ENCODE measurements around the gene CTXN1. TPM values are rescaled to one million over a fixed set of nuclear protein-coding genes. Genes with fewer than 3 reads are reported as not detected.

Gene CTXN1
- total RNA-seq, 1 donor from 2014 or later: 50.5 TPM

DNA sequence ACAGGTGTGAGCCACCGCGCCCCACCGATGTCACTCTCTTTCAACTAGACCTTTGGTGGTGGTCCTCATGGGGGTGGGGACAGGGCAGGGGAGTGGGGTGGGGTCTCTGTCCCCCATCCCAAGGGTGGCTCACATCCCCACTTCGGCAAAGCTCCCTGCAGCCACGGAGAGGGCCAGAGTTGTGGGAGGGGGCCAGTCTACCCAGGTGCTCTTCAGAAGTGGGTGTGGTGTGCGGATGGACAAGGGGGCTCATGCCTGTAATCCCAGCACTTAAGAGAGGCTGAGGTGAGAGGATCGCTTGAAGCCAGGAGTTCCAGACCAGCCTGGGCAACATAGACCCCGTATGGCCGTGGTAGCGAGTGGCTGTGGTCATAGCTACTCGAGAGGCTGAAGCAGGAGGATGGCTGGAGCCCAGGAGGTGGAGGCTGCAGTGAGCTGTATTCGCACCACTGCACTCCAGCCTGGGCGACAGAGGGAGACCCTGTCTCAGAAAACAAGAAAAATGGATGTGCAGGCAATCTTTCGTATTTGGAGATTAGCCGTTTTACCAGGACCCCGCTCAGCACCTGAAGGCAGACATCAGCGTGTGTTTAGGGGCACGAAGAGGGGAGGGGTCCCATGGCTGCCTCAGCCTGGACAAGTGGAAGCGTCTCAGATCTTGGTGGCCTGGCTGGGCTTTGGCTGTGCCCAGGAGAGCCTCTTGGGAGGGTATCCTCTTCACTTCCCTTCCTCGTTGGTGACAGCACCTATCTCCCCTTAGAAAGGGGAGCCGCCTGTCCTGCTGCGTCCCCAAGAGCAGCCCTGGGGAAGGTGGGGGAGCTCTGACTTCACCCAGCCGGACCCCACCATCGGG is 10.5 kb downstream of the CTXN1 start:
- DNase-seq (ENCODE audit: extremely low read depth, low read depth, low spot score): no peak

DNA sequence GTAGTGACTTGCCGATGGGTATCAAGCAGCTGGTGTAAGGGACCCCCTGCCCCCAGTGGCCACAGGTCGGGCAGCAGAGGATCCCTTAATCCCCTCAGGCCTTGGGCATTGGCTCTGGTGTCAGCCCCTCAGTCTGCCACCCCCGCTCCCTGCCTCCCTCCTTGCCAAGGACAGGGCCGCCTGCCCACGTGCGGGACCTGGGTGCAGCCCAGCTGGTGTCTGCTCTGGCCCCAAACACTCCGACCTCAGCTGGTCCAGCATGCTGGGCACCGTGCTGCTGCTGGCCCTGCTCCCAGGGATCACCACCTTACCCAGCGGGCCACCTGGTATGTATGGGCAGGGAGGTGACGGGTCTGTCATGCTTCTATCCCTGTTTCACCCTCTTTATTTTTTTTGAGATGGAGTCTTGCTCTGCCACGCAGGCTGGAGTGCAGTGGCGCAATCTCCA is 11.3 kb downstream of the CTXN1 start, which contains the start of gene TGFBR3L:
Gene TGFBR3L (plus strand): TSS at position 233 of the 448 bp plus-strand sequence.
- DNase-seq (ENCODE audit: extremely low read depth, low read depth, low spot score): no peak

DNA sequence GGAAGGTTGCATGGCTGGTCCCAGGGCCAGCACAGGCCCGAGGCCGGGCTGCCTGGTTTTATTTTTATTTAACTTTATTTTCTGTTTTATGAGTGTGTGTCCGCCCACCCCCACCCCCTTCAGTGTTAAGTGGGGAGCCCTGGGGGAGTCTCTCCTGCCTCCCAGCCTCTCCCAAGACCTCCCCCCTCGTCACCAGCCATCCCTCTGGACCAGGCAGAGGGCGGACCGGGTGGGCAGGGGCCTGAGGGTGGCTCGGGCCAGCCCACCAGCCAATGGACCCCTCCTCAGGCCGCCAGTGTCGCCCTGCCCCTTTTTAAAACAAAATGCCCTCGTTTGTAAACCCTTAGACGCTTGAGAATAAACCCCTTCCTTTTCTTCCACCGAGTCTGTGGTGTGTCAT is 11.8 kb downstream of the CTXN1 start:
- no peak for DNase-seq (ENCODE audit: extremely low read depth, low read depth, low spot score)

DNA sequence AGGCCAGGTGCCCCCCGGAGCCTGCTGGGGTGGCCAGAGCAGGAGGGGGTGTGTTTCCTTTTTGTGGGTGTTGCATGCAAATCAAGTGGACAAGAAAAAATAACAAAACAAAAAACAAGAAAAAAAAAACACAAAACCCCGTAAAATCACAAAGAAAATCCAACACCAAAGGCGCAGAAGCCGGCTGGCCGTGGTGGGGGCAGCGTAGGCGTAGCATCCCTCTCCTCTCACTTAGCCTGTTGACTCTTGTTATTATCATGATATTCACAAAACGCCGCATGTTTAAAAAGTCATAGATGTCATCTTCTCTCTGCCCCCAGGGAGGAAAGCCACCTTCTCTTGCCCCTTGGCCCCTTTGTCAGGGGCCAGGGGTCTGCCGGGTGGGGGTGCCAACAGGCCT is 12.3 kb downstream of the CTXN1 start:
- DNase-seq (ENCODE audit: extremely low read depth, low read depth, low spot score): no peak

DNA sequence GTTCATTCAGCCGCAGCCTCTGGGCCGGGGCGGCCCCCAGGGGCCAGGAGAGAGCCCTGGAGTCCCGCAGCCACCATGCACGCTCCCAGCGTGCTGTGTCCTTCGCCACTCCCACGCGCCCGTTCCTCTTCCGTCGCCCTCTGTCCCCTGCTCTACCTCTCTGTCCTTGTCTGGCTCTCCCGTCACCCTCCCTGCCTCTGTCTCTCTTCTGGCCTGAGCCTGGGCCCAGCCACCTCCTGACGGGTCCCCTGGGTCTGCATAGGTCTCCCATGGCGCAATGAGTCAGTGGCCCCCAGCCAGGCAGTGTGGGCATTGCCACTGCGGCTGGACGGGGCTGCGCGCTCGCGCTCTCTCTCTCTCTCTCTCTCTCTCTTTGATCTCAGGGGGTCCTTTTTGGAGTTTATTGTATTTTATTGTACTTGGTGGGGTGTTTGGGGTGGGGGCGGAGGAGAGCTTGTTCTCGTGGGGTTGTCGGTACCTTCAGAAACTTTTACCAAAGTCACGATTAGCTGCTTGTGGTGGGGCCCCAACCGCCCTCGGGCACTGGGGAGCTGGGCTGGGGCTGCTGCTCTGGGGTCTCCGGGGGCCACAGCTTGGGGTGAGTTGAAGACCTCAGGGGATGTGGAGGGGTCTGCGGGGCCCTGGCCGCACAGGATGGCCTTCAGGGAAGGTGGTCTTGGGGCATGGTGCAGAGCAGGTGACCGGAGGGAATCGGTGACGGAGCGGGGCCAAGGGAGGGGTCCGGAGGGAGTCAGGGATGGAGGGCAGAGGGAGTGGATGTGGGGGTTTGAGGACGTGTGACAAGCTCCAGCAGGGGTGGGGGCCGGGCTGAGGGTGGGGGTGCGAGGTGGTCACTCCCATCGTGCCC is 13.0 kb downstream of the CTXN1 start:
- no peak for DNase-seq (ENCODE audit: extremely low read depth, low read depth, low spot score)

DNA sequence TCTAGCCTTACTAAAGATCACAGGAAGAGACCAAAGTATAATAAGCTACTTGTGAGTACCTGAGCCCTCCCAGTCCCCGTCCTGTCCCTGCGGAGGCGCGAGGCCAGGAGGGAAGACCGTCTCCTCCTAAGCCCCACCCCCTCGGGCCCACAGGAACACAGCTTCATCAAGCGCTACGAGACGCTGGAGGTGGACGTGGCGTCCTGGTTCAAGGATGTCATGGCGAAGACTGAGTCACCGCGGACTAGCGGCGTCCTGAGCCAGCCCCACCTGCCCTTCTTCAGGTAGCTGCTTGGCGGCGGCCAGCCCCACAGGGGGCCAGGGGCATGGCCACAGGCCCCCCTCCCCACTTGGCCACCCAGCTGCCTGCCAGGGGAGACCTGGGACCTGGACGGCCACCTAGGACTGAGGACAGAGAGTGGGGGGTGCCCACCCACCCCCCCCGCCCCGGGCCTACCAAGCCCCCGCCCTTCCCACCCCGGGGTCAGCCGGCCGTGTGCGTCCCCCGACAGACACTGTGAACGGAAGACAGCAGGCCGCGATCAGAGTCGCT is 13.7 kb downstream of the CTXN1 start:
- DNase-seq (ENCODE audit: extremely low read depth, low read depth, low spot score): no peak

DNA sequence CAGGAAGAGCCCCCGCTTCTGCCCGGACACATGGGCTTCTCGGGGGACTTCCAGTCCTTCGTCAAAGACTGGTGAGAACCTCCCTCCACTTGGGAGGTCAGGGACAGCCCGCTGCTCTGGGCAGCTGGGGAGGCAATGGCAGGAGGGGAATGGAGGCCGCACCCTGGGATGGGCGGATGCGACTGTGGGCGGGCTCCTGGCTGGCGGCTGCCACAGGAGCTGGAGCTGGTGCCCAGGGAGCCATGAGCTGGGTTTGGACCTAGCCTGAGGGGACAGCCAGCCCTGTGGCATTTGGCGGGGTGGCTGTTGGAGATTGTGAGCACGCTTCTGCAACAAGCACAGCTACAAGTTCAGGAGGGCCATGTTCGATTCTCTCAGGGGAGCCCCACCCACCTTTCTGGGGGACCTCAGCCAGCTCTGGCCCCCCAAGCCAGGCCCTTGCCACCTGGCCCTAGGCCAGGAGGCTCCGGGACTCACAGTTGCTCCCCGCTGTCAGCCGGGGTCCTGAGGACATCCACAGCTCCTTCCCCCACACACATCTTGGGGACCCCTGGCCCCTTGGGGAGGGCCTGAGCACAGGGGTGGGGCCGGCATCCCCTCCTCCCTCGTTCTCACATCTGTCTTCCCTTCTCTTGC is 14.3 kb downstream of the CTXN1 start:
- no peak for DNase-seq (ENCODE audit: extremely low read depth, low read depth, low spot score)

DNA sequence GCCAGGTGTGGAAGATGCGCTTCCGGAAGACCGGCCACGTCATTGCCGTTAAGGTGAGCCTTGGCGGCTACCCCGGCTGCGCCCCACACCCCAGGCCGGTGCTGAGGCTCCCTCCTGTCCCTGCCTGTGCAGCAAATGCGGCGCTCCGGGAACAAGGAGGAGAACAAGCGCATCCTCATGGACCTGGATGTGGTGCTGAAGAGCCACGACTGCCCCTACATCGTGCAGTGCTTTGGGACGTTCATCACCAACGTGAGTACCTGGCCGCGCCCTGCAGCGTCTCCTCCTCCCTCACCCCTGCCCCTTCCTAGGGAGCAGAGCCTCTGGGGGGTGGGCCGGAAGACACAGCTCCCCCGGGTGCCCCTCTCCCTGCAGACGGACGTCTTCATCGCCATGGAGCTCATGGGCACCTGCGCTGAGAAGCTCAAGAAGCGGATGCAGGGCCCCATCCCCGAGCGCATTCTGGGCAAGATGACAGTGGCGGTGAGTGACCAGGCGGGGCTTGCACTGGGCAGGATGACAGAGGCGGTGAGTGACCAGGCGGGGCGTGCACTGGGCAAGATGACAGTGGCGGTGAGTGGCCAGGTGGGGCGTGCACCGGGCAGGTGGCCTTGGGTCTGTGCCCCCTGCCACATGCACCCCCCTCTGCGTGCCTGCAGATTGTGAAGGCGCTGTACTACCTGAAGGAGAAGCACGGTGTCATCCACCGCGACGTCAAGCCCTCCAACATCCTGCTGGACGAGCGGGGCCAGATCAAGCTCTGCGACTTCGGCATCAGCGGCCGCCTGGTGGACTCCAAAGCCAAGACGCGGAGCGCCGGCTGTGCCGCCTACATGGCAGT is 15.4 kb downstream of the CTXN1 start:
- no peak for DNase-seq (ENCODE audit: extremely low read depth, low read depth, low spot score)

DNA sequence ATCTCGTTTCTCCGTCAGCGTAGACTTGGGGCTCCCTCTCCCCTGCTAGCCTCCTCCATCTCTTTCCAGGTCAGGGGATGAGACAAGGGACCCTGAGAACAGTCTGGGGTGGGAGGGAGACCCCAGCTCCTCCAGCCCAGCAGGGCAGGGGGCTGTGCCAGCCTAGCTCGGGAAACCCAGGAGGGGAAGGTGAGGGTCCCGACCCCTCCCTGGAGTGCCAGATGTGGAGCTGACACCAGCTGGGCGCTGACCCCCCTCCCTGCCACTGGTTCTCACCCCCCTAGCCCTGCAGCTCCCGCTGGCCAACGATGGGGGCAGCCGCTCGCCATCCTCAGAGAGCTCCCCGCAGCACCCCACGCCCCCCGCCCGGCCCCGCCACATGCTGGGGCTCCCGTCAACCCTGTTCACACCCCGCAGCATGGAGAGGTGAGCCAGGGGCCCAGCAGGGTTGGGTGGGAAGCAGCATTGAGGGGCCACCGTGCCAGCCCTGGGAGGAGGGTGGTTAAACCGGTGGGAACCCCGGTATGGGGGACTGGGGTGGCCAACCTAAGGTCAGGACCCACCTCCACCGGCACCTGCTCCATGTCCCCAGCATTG is 16.4 kb downstream of the CTXN1 start:
- no peak for DNase-seq (ENCODE audit: extremely low read depth, low read depth, low spot score)

DNA sequence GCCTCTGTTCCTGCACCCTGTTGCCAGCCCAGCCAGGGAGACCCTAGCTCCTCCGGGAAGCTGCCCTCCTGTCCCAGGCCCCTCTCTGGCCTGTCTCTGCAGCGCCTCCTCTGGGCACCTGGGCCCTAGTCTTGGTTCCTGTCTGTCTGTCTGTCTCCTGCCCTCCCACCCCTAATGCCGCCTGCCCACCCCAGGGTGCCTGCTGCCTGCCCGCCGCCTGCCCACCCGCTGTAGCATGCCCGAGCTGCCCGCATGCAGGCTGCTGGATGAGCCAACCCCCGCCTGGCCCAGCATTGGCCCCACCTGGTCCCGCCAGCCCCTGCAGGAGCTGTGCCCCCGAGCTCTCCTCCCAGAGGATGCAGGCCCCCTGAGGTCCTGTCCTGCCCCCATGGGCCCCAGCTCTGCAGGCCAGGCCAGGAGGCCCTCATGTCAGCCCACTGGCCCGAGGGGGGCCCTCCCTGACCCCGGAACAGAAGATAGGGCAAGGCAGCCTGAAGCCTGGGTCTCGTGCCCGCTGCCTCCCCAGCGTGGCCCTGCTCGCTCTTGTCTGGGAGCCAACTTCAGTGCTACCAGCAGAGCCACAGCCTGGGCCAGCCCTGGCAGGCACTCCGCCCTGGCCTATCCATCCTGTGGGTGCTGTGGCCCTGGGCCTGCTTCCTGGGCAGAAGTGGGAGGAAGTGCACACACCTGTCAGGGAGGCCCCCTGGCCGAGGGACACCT is 17.0 kb downstream of the CTXN1 start:
- no peak for DNase-seq (ENCODE audit: extremely low read depth, low read depth, low spot score)

DNA sequence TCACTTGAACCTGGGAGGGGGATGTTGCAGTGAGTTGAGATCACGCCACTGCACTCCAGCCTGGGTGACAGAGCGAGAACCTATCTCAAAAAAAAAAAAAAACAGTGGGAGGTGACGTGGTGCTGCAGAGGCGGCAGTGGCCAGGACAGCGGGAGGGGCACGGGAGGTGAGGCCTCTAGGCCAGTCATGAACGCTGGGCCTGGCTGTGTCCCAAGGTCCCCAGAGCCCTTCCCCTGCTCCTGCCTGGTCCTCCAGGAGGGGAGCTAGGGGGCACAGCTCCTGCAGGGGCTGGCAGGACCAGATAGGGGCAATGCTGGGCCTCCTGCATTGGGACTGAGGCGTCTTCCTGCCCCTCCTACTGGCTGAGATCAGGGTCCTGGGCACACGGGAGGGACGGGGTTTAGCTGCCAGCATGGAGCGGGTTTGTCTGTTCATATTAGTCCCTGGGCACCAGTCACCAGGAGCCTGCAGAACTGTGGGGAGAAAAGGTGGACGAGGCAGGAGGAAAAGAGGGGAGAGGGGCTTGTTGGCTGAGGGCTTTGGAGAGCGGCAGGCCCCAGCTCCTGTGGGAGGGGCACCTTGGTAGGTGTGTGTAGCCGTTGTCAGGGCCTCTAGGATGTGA is 17.7 kb downstream of the CTXN1 start:
- no peak for DNase-seq (ENCODE audit: extremely low read depth, low read depth, low spot score)

DNA sequence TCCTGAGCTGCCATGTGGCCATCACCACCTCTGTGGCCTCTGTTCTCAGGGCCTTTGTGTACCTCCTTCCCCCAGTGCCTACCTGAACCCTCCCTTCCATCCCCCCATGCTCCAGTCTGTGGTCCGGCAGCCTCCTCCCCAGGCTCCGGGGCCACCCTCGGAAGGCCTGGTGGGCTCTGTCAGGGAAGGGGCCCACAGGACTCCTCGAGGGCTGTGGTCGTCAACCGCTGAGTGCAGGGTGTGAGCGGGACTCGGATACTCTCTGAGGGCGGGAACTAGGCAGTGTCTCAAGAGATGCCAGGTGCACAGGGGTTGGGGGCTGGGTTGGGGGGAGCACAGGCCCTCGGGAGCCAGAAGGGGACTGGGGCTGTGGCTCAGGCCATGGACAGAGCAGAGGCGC is 18.4 kb downstream of the CTXN1 start:
- no peak for DNase-seq (ENCODE audit: extremely low read depth, low read depth, low spot score)

DNA sequence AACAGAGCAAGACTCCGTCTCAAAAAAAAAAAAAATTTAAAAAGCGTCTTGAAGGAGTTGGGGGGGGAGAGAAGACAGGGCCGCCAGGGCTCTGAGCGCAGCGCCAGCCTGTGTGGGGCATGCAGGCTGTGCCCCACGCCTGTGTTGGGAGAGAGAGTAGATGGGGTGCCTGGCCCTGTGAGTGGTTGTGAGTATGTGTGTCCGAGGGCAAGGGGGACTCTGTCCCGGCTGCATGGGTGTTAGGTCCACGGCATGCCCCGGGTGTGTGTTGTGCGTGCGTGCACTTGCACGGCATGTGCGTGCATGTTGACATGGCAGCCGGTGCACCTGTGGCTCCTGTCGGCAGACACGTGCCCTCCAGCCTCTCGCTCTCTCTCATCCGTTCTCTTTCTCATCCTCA is 18.8 kb downstream of the CTXN1 start:
- DNase-seq (ENCODE audit: extremely low read depth, low read depth, low spot score): no peak

DNA sequence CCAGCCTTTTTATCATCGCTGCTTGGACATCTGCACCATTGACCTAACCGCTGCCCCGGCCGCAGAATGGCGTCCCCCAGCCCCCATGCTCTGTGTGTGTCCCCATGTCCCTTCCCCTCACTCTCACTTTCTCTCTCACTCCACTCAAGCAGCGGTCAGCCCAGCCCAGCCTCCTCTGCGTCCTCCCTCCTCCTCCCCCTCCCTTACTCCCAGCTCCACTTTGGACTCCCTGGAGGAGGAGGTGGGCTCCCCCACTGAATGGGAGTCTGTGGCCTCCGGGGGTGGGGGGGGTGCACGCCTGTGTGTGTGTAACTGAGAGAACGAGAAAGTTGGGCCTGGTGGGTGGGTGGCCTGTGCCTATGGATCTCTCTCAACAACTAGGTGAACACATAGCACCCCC is 20.1 kb downstream of the CTXN1 start:
- no peak for DNase-seq (ENCODE audit: extremely low read depth, low read depth, low spot score)

DNA sequence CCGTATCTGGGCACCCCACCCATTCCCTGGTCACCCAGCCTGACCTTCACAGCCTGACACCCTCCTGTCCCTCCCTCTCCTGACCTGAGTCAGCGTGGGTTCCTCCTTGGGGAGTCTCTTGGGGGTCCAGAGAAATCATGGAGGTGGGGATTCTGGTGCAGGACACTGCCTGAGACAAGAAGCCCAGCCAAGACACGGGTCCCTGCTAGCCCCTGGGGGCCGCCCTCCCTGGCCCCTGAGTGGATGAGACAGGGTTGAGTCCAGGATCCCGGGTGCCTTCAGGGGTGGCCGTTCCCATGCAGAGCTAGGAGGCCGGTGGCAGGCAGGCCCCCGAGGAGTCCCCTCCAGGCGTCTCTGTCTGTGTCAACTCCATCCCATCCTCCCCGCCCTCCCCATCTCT is 20.7 kb downstream of the CTXN1 start:
- no peak for DNase-seq (ENCODE audit: extremely low read depth, low read depth, low spot score)

DNA sequence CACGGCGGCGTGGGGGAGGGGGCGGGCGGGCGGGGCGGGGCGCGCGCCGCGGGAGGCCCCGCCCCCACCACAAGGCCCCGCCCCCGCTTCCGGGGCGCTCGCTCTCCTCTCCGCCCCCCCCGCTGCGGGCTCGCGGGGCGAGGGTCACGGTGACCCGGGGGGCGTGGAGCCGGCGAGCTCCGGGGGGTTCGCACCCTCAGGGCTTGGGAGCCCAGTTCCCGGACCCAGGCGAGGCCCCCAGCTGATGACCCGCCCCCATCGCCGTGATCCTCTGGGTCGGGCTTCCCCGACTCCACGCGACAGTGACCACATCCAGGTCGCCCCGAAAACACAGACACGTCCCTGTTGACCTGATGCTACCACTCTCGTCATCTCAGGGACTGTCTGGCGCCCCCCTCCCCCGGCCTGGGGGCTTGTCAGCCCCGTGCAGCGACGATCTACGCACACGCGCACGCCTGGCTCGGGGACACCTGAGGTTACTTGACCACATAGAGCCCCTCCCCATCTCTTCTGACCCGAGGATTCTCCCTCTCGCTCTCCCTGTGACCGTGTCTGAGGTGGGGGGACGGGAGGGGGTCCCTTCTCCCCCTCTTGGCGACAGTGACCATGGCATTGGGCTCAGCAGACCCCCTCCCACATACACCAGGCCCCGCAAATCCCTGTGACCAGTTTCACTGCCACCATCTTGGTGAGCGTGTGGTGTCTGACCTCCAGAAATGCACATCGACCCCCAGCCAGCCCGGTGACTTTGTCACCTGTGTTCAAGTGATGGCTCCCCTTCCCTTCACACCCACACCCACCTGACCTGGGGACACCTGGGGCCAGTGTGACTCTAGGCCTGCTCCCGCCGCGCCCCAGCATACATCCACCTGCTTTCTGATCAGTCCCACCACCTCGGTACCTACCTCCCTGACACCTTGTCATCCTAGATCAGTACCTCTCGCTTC is 21.6 kb downstream of the CTXN1 start:
- DNase-seq (ENCODE audit: extremely low read depth, low read depth, low spot score): no peak

DNA sequence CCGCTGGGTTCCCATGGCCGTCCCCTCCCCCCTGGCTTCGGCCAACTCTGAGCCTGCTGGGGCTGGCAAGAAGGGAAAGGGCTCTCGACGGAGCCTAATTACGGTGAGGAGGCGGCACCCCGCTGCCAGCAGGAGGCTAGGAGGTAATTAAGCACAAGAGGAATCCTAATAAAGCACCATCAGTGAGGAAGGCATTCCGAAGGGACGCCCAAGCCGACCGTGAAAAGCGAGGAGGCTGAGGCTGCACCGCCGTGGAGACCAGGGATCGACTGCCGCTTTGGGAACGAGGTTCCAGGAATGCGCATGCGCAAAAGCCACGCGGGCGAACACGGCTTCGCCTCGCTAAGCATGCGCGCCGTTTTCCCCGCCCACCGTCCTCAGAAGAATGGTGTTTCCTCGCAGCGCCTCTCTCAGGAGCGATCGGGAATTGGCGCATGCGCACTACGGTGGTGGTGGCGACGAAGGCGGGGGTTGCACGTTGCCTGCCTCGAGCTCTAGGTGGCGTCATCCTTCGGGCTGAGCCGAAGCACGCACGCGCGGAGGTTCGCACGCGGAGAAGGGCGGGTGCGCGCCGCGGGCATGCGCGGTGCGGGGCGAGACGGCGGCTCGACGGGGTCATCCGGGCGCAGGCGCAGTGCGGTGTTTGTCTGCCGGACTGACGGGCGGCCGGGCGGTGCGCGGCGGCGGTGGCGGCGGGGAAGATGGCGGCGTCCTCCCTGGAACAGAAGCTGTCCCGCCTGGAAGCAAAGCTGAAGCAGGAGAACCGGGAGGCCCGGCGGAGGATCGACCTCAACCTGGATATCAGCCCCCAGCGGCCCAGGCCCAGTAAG is 22.5 kb downstream of the CTXN1 start, which contains the start of gene MAP2K7:
Gene MAP2K7 (plus strand): TSS at position 634 of the 830 bp plus-strand sequence. CDS start 68 bp downstream, at position 702.
- peak; percentile 90 for DNase-seq (ENCODE audit: extremely low read depth, low read depth, low spot score)
